PC-9 (cell line): ENCODE measurements around the gene ASB12.

Experiments
- EZH2 ChIP-seq: fragments of 200-600 bp; sonication (generic); IDR thresholded peaks from 2 replicates; pipeline ENCODE4 v1.8.0; 2017; ENCODE audit warnings: antibody characterized with exemption, low read depth
- TF ChIP-seq, protein P1 (sequence below): fragments of 200-600 bp; sonication (generic); conservative IDR thresholded peaks from 2 replicates; pipeline ENCODE4 v1.6.1; 2017; ENCODE audit warnings: mixed run types, antibody characterized with exemption, mild to moderate bottlenecking, moderate library complexity

DNA sequence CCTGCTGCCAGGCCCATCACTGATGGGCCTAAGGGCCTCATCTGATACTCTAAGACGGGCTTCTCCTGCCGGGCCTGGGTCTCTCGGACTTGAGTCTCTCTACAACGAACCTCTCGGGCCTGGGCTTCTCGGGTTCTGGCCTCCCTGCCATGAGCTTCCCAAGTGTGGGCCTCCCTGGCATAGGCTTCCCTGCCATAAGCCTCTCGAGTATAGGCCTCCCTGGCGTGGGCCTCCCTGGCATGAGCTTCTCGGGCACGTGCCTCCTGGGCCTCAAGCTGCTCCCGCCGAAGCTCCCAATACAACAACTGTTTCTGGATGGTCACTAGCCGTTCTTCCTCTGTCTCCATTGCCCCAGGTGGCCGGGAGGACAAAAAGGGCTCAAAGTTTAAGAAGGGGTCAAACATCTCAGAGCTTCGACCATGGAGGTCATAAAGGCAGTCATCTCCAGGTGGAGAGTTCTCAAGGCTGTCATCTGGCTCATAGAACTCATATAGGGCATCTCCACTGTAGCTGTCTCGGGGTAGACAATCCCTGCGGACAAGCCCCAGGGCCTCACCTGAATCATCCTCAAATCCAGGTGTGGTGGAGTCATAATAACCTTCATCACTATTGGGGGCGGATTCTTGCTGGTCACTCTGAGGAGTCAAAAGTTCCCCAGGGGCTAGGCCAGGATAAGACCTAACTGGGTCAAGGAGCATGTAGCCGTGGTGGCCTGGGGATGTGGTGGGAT, 39.0 kb downstream of the ASB12 start:
- TF ChIP-seq, protein P1, sequence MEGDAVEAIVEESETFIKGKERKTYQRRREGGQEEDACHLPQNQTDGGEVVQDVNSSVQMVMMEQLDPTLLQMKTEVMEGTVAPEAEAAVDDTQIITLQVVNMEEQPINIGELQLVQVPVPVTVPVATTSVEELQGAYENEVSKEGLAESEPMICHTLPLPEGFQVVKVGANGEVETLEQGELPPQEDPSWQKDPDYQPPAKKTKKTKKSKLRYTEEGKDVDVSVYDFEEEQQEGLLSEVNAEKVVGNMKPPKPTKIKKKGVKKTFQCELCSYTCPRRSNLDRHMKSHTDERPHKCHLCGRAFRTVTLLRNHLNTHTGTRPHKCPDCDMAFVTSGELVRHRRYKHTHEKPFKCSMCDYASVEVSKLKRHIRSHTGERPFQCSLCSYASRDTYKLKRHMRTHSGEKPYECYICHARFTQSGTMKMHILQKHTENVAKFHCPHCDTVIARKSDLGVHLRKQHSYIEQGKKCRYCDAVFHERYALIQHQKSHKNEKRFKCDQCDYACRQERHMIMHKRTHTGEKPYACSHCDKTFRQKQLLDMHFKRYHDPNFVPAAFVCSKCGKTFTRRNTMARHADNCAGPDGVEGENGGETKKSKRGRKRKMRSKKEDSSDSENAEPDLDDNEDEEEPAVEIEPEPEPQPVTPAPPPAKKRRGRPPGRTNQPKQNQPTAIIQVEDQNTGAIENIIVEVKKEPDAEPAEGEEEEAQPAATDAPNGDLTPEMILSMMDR = no peak
- TF ChIP-seq EZH2 = no peak
